ENCODE measurements around the gene ENTPD1.
"Not testable (repeated sequence)": the region's sequence is repeated elsewhere in the genome, so short reads cannot be mapped to it uniquely, and the experiment has no call there.

Gene ENTPD1

DNA sequence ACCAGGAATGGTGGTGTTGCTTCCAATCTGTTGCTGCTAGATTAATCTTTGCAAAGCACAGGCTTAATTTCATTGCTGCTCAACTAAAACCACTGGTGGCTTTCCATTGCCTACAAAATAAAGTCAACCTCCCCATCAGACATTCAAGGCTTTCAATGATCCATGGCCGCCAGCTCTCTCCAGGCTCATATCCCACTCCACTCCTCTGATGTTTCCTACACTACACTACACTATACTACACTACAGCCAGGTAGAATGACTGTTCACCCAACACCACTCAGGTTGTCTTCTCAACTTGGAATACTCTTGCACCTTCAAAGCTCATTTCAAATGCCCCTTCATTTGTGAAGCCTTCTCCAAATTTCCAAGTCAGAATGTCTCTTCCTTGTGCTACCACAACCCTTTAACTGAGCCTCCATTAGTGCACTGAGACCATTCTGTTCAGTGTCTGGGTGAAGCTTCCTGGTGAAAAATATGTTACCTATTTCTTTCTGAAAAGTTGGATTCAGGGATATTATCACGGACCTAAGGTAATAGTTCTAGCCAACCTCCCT lies 116.3 kb downstream of the ENTPD1 start:
- no peak for DNase-seq

DNA sequence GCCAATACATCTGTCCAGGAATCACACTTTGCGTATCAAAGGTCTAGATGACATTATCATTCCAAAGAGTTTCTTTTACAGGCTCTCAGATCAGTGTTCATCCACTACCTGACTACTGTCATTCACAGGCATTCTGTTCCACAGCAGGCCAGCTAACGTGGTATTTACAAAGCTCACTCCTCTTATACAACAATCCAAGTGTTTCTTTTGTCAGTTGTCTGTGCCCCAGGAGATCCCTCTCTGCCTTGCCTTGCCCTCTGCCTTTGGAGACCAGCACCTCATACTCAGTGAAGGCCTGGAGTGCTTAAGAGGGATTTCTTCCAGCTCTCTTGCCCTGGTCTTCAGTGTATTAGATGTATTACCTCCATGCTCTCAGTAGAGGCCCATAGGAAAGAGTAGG lies 117.2 kb downstream of the ENTPD1 start:
- DNase-seq = no peak

DNA sequence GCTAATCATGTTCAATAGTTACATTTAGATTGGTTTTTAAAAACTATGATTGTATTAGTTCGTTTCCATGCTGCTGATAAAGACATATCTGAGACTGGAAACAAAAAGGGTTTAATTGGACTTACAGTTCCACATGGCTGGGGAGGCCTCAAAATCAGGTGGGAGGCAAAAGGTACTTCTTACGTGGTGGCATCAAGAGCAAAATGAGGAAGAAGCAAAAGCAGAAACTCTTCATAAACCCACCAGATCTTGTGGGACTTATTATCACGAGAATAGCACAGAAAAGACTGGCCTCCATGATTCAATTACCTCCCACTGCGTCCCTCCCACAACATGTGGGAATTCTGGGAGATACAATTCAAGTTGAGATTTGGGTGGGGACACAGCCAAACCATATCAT lies 117.7 kb downstream of the ENTPD1 start:
- DNase-seq = no peak

DNA sequence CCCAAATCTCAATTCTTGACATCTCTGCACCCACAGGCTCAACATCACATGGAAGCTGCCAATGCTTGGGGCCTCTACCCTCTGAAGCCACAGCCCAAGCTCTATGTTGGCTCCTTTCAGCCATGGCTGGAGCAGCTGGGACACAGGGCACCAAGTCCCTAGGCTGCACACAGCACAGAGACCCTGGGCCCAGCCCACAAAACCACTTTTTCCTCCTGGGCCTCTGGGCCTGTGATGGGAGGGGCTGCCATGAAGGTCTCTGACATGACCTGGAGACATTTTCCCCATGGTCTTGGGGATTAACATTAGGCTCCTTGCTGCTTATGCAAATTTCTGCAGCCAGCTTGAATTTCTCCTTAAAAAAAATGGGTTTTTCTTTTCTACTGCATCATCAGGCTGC lies 118.8 kb downstream of the ENTPD1 start:
- not testable (repeated sequence) for DNase-seq

- DNase-seq = no peak
These were observed 120.8 kb downstream of the ENTPD1 start for GRCh38 chr10:95876756-95877155.

DNA sequence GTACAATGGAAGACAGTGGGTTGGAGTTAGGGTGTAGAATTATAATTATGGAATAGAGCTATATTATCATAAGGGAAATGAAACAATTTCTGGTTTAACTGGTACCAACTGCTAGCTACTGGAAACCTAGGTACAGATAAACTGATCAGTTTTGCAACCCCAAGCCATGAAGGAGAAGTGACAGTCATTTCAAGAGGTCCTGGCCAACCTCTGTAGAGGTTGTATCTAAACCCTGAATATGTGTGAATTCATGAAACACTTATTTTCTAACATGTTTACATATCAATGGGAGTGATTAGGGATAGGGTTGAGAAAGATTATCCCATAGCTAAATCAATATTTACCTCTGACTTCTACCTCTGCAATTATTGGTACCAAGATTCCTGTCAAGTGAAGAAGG lies 121.9 kb downstream of the ENTPD1 start:
- DNase-seq = no peak

GRCh38 chr10:95880704-95881103 lies 124.7 kb downstream of the ENTPD1 start:
- DNase-seq = no peak

- DNase-seq = no peak
These were observed 125.4 kb downstream of the ENTPD1 start for GRCh38 chr10:95881316-95881715.

DNA sequence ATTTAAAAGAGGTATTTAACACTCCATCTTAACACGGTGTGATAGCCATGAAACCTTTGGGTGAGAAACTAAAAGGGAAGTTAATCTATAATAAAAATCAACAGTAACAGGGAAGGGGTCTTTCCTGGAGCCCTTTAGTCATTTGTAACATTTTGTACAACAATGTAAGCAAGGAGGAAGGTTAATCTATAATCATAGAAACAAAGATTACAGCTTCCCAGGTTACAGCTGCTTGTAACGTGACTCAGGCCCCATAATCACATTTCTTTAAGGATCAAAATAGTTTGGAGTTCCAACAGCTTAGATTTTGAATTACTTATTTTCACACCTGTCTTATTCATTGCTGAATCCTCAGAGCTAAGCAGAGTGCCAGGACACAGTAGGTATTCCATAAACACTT lies 133.9 kb downstream of the ENTPD1 start:
- no peak for DNase-seq

- no peak for DNase-seq
These were observed 140.3 kb downstream of the ENTPD1 start for GRCh38 chr10:95896071-95896850.

DNA sequence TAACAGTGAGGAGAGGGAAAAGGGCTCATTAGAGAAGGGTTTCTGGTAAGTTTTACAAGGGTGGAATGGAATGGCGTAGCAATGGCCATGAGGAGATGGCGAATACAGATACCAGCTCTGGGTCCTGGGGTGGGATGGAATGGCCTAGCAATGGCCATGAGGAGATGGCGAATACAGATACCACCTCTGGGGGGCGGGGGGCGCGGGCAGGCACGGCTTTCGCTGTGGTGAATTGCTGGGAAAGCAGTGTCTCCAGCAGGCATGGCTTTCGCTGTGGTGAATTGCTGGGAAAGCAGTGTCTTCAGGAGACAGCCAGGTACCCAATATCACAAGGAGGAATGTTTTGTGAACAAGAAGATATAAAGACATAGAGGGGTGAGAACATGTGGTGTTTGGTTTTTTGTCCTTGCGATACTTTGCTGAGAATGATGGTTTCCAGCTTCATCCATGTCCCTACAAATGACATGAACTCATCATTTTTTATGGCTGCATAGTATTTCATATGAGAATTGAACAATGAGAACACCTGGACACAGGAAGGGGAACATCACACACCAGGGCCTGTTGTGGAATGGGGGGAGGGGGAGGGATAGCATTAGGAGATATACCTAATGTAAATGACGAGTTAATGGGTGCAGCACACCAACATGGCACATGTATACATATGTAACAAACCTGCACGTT lies 150.1 kb downstream of the ENTPD1 start:
- DNase-seq = not testable (repeated sequence)

- peak; percentile 21 for DNase-seq
These were observed 150.9 kb downstream of the ENTPD1 start for GRCh38 chr10:95906677-95907455.

GRCh38 chr10:95907456-95908253 lies 151.7 kb downstream of the ENTPD1 start, which contains the start of gene CC2D2B:
CC2D2B (plus strand) TSS chr10:95907975; CDS start chr10:95911324, 3,349 bp downstream.
- peak; percentile 63 for DNase-seq

GRCh38 chr10:95908450-95908849 lies 152.5 kb downstream of the ENTPD1 start:
- no peak for DNase-seq

- DNase-seq = no peak
These were observed 153.6 kb downstream of the ENTPD1 start for GRCh38 chr10:95909561-95909960.

- DNase-seq = not testable (repeated sequence)
These were observed 160.1 kb downstream of the ENTPD1 start for GRCh38 chr10:95916039-95916438.

All from NCI-H510A (cell line).